ENCODE data around the gene TAOK2. TPM values are rescaled to one million over a fixed set of nuclear protein-coding genes. Genes with fewer than 3 reads are reported as not detected.
A peak's percentile ranks its signal among the peaks of the same experiment; 100 is the strongest.

The TAOK2 gene
- total and polyA plus RNA-seq, 5 donors from 2014 or later = 2.1 to 30.0 (median 3.0) TPM

DNA sequence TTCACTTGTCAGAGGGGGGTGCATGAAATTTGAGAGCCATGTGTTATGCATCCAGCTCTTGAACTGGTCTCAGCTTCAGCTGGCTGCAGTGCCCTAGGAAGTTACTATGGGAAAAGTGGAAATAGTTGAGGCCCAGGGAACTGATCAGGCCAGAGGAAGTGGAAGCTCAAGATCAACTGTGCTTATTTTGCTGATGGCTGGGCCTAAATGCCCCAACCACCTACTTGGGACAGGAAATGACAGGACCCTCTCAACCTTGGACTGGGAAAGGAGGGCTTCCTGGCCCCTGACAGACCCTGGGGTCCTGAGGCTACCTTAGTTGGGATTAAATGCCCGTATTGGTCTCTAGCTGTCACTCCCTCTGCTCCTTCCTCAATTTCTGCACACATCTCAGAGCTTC lies 1.2 kb upstream of the TAOK2 start:
- Histone ChIP-seq H3K9me3 (ENCODE audit: control insufficient read depth in 2 of 2, low read length in 2 of 2) (no peaks in the 10 kb centered on the region), H3K27ac (ENCODE audit: insufficient read depth, low read length, poor library complexity, severe bottlenecking) (peak overlapping the region; percentile 83), H3K36me3 (ENCODE audit: control insufficient read depth, insufficient read depth, low read length) (peaks cover 15% of the 10 kb centered on the region), H3K4me3 (ENCODE audit: low read depth, low read length) (no peak overlapping the region), H3K27me3 (ENCODE audit: control insufficient read depth, insufficient read depth, low read length) (no peaks in the 10 kb centered on the region), H3K4me1 (ENCODE audit: control insufficient read depth, insufficient read depth, low read length, poor library complexity, severe bottlenecking) (peaks cover 37% of the 10 kb centered on the region)
- Mint-ChIP-seq H3K9me3 (no peaks in the 10 kb centered on the region), H3K4me1 (peaks cover 20 to 42% (median 28%) of the 10 kb centered on the region in 4 donors), H3K27me3 (no peaks in the 10 kb centered on the region), H3K27ac (peak overlapping the region in 2 of 3 donors; percentile 36 to 87), H3K36me3 (peaks cover 10% of the 10 kb centered on the region), H3K4me3 (peak overlapping the region; percentile 84 to 100 (median 90))
- ATAC-seq (ENCODE audit: low read depth in 2 of 2) = no peak
- no peak for DNase-seq

DNA sequence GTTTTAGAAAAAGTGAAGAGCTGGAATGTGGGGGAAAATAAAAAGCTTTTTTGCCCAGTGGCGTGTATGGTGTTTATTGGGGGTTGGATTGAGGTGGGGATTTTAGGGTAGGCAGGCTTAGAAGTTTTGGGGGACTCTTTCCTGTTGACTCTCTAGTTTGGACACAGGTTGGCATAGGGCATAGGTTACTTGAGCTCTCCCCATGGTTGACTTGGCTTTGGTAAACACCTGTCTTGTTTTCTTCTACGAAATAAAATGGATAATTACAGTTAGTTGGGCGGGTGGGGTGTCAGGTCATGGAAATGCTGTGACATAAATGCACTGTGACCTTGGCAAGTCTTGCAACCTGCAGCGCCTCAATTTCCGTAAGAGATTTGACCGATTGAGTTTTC lies 680 bp upstream of the TAOK2 start:
- peak overlapping the region in 2 of 3 donors; percentile 87 to 88 for H3K27ac Mint-ChIP-seq
- H3K27me3 Mint-ChIP-seq = no peaks in the 10 kb centered on the region
- ATAC-seq (ENCODE audit: low read depth in 2 of 2) = no peak
- H3K4me3 Mint-ChIP-seq = peak overlapping the region; percentile 84 to 100 (median 90)
- H3K27ac ChIP-seq (ENCODE audit: insufficient read depth, low read length, poor library complexity, severe bottlenecking) = peak overlapping the region; percentile 83
- H3K9me3 Mint-ChIP-seq = no peaks in the 10 kb centered on the region
- H3K4me3 ChIP-seq (ENCODE audit: low read depth, low read length) = peak overlapping the region; percentile 57
- peaks cover 20 to 42% (median 28%) of the 10 kb centered on the region in 4 donors for H3K4me1 Mint-ChIP-seq
- H3K9me3 ChIP-seq (ENCODE audit: control insufficient read depth in 2 of 2, low read length in 2 of 2) = no peaks in the 10 kb centered on the region
- peaks cover 37% of the 10 kb centered on the region for H3K4me1 ChIP-seq (ENCODE audit: control insufficient read depth, insufficient read depth, low read length, poor library complexity, severe bottlenecking)
- DNase-seq = no peak
- peaks cover 16% of the 10 kb centered on the region for H3K36me3 ChIP-seq (ENCODE audit: control insufficient read depth, insufficient read depth, low read length)
- no peaks in the 10 kb centered on the region for H3K27me3 ChIP-seq (ENCODE audit: control insufficient read depth, insufficient read depth, low read length)
- H3K36me3 Mint-ChIP-seq = peaks cover 10% of the 10 kb centered on the region

DNA sequence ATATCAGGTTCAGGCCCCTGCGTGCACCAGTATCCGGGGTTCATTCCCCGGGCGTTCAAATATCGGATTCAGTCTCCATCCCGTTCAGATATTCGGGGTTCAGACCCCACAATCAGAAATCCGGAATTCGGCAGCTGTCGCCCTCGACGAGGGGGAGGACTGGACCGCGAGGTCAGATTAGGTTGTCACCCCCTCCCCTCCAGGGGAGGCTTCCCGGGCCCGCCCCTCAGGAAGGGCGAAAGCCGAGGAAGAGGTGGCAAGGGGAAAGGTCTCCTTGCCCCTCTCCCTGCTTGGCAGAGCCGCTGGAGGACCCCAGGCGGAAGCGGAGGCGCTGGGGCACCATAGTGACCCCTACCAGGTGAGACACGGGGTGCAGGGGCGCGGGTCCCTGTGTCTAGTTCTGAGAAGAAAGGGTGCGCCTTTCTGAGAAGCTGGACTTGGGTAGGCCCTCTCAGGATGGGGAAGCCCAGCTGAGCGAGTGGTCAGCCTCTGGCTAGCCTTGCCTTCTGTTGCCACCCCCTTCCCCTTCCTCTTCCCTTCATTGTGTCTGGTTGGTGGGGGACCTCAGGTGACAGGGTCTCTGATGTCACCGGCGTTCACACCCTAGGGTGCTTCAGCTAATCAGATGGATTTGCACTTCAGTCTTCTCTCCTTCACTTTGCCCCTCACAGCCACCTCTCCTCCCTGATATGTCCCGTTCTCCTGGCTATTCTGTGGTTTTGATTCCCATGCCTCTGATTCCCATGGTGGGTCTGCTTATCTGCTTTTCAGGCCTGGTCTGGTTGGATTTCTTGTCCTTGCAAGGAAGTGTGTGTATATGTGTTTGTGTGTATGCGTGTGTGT lies 844 bp downstream of the TAOK2 start:
- peaks cover 8% of the 10 kb centered on the region for H3K36me3 Mint-ChIP-seq
- Histone ChIP-seq H3K4me1 (ENCODE audit: control insufficient read depth, insufficient read depth, low read length, poor library complexity, severe bottlenecking) (peaks cover 37% of the 10 kb centered on the region), H3K4me3 (ENCODE audit: low read depth, low read length) (peak overlapping the region; percentile 87), H3K9me3 (ENCODE audit: control insufficient read depth in 2 of 2, low read length in 2 of 2) (no peaks in the 10 kb centered on the region), H3K36me3 (ENCODE audit: control insufficient read depth, insufficient read depth, low read length) (peaks cover 21% of the 10 kb centered on the region), H3K27me3 (ENCODE audit: control insufficient read depth, insufficient read depth, low read length) (no peaks in the 10 kb centered on the region), H3K27ac (ENCODE audit: insufficient read depth, low read length, poor library complexity, severe bottlenecking) (peak overlapping the region; percentile 83)
- H3K27me3 Mint-ChIP-seq = no peaks in the 10 kb centered on the region
- H3K27ac Mint-ChIP-seq = peak overlapping the region; percentile 87 to 93 (median 89)
- peaks cover 13 to 42% (median 28%) of the 10 kb centered on the region in 4 donors for H3K4me1 Mint-ChIP-seq
- no peaks in the 10 kb centered on the region for H3K9me3 Mint-ChIP-seq
- peak overlapping the region; percentile 84 to 100 (median 90) for H3K4me3 Mint-ChIP-seq
- DNase-seq (peak; percentile 6 to 46 (median 26)), ATAC-seq (ENCODE audit: low read depth in 2 of 2) (no peak)

DNA sequence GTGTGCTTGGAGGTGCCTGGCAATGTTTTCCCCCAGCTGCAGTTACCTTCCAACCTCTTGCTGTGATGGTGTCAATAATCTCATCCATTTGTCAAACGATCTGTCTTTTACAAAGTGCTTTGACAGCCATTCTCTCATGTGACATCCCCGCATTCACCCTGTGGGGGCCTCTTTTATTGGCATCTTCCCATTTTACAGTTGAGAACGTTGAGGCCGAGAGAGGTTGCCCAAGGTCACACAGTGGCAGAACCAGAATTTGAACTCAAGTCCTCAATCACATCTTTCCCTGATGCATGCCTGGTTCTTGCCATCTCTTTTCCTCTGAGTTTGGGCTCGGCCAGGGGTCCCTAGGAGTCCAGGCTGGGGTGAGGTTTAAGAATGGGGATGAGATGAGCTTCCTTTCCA lies 1.5 kb downstream of the TAOK2 start:
- Histone ChIP-seq H3K27ac (ENCODE audit: insufficient read depth, low read length, poor library complexity, severe bottlenecking) (peak overlapping the region; percentile 83), H3K36me3 (ENCODE audit: control insufficient read depth, insufficient read depth, low read length) (peaks cover 25% of the 10 kb centered on the region), H3K9me3 (ENCODE audit: control insufficient read depth in 2 of 2, low read length in 2 of 2) (no peaks in the 10 kb centered on the region), H3K27me3 (ENCODE audit: control insufficient read depth, insufficient read depth, low read length) (no peaks in the 10 kb centered on the region), H3K4me3 (ENCODE audit: low read depth, low read length) (peak overlapping the region; percentile 87), H3K4me1 (ENCODE audit: control insufficient read depth, insufficient read depth, low read length, poor library complexity, severe bottlenecking) (peaks cover 37% of the 10 kb centered on the region)
- no peaks in the 10 kb centered on the region for H3K27me3 Mint-ChIP-seq
- H3K4me3 Mint-ChIP-seq = peak overlapping the region; percentile 84 to 100 (median 90)
- H3K36me3 Mint-ChIP-seq = peaks cover 10% of the 10 kb centered on the region
- H3K9me3 Mint-ChIP-seq = no peaks in the 10 kb centered on the region
- H3K27ac Mint-ChIP-seq = peak overlapping the region; percentile 54 to 89 (median 87)
- no peak for DNase-seq
- peaks cover 13 to 42% (median 28%) of the 10 kb centered on the region in 4 donors for H3K4me1 Mint-ChIP-seq
- ATAC-seq (ENCODE audit: low read depth in 2 of 2) = no peak

DNA sequence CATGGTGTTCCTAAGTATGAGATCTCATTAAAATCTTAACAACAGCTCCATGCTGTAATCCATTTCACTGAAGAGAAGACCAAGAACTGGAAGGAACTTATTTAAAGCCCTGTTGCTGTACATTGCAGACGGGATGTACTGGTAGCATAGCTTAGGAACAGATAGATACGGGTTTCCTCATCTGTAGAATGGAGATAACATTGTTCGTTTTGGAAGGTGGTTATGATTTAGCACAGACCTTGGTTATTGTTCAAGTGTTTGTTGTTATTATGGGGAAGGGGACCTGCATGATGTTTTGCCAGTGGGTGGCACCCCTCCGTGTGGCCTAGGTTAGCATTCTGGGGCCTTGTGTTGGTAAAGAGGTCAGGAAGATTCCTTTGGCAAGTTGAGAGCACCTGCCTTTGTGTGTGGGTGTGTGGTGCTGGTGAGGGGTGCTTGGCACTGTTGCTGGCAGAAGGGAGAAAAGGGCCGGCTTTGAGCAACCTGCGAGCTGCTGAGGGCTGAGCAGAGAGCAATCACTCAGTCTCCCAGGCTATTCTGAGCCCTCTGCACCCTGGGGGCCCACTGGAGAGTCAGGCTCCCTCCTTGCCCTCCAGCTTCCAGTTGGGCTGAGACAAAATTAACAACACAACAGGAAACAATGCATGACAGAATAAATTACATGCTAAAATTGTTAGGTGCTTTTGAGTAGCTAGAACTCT lies 2.3 kb downstream of the TAOK2 start:
- H3K27ac ChIP-seq (ENCODE audit: insufficient read depth, low read length, poor library complexity, severe bottlenecking) = peak overlapping the region; percentile 83
- peak overlapping the region; percentile 87 for H3K4me3 ChIP-seq (ENCODE audit: low read depth, low read length)

DNA sequence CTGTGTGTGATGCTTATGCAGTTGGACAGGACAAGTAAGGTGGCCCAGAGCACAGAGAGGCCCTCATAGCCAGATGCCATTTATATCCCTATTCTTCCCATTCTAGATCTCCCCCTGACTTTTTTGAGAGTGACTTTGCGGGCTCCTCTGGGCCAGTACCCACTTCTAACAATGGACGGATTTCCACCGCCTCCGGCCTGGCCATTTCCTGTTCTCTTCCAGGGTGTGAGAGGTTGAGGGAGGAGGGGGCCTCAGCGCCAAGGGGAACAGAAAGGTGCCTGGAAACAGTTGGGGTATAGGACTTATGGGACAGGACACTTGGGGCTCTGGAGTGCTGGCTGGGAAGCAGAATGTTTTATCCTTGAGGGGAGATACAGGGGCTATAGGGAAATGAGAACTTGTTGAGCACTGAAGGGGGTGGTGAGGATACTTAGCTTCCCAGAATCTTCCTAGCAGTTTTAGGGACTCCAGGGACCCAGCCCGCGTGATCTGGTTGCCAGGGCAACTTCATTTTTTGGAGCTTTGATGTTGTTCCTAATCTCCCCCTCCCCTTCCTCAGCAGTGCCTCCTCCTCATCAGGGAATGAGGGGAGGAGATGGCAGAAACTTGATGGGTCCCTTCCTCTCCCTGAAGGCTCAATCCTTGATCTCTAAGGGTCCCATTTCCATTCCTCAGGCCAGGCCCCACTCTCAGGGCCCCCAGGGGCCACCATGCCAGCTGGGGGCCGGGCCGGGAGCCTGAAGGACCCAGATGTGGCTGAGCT lies 3.6 kb downstream of the TAOK2 start:
- peaks cover 17% of the 10 kb centered on the region for H3K36me3 Mint-ChIP-seq
- no peaks in the 10 kb centered on the region for H3K27me3 ChIP-seq (ENCODE audit: control insufficient read depth, insufficient read depth, low read length)
- H3K9me3 Mint-ChIP-seq = no peaks in the 10 kb centered on the region
- H3K4me3 ChIP-seq (ENCODE audit: low read depth, low read length) = no peak overlapping the region
- DNase-seq (no peak), ATAC-seq (ENCODE audit: low read depth in 2 of 2) (no peak)
- H3K9me3 ChIP-seq (ENCODE audit: control insufficient read depth in 2 of 2, low read length in 2 of 2) = no peaks in the 10 kb centered on the region
- no peak overlapping the region for H3K27ac ChIP-seq (ENCODE audit: insufficient read depth, low read length, poor library complexity, severe bottlenecking)
- H3K4me3 Mint-ChIP-seq = peak overlapping the region in 2 of 4 donors; percentile 48 to 100
- no peaks in the 10 kb centered on the region for H3K27me3 Mint-ChIP-seq
- H3K4me1 ChIP-seq (ENCODE audit: control insufficient read depth, insufficient read depth, low read length, poor library complexity, severe bottlenecking) = peaks cover 37% of the 10 kb centered on the region
- peak overlapping the region in 2 of 3 donors; percentile 52 to 87 for H3K27ac Mint-ChIP-seq
- H3K4me1 Mint-ChIP-seq = peaks cover 13 to 42% (median 28%) of the 10 kb centered on the region in 4 donors
- peaks cover 41% of the 10 kb centered on the region for H3K36me3 ChIP-seq (ENCODE audit: control insufficient read depth, insufficient read depth, low read length)

More for the DNA sequence above, 2.3 kb downstream of the TAOK2 start:
- Mint-ChIP-seq H3K27me3 (no peaks in the 10 kb centered on the region), H3K36me3 (peaks cover 15% of the 10 kb centered on the region), H3K27ac (peak overlapping the region; percentile 39 to 89 (median 87)), H3K4me3 (peak overlapping the region; percentile 84 to 100 (median 90)), H3K4me1 (peaks cover 13 to 42% (median 28%) of the 10 kb centered on the region in 4 donors), H3K9me3 (no peaks in the 10 kb centered on the region)
- Histone ChIP-seq H3K27me3 (ENCODE audit: control insufficient read depth, insufficient read depth, low read length) (no peaks in the 10 kb centered on the region), H3K4me1 (ENCODE audit: control insufficient read depth, insufficient read depth, low read length, poor library complexity, severe bottlenecking) (peaks cover 37% of the 10 kb centered on the region), H3K9me3 (ENCODE audit: control insufficient read depth in 2 of 2, low read length in 2 of 2) (no peaks in the 10 kb centered on the region), H3K36me3 (ENCODE audit: control insufficient read depth, insufficient read depth, low read length) (peaks cover 30% of the 10 kb centered on the region)
- no peak for ATAC-seq (ENCODE audit: low read depth in 2 of 2)
- DNase-seq = peak in 1 of 3 donors; percentile 14

DNA sequence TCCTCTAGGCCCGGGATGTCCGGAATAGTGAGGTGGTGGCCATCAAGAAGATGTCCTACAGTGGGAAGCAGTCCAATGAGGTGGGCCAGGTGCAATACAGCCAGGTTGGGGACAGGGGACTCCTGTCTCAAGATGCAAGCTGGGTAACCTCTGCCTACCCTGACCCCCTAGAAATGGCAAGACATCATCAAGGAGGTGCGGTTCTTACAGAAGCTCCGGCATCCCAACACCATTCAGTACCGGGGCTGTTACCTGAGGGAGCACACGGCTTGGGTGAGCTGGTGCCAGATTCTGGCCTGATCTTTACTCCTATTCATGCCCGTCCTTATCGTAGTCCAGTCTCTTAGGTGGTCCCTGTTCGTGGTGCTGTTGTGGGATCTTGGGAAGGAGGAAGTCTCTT lies 4.4 kb downstream of the TAOK2 start:
- H3K27me3 ChIP-seq (ENCODE audit: control insufficient read depth, insufficient read depth, low read length) = no peaks in the 10 kb centered on the region
- no peak overlapping the region for H3K27ac ChIP-seq (ENCODE audit: insufficient read depth, low read length, poor library complexity, severe bottlenecking)
- H3K36me3 ChIP-seq (ENCODE audit: control insufficient read depth, insufficient read depth, low read length) = peaks cover 49% of the 10 kb centered on the region
- peaks cover 13 to 38% (median 25%) of the 10 kb centered on the region in 4 donors for H3K4me1 Mint-ChIP-seq
- H3K9me3 ChIP-seq (ENCODE audit: control insufficient read depth in 2 of 2, low read length in 2 of 2) = no peaks in the 10 kb centered on the region
- H3K4me3 ChIP-seq (ENCODE audit: low read depth, low read length) = no peak overlapping the region
- H3K27me3 Mint-ChIP-seq = no peaks in the 10 kb centered on the region
- ATAC-seq (ENCODE audit: low read depth in 2 of 2) (no peak), DNase-seq (no peak)
- no peaks in the 10 kb centered on the region for H3K9me3 Mint-ChIP-seq
- H3K27ac Mint-ChIP-seq = peak overlapping the region in 1 of 3 donors; percentile 52
- peaks cover 36% of the 10 kb centered on the region for H3K4me1 ChIP-seq (ENCODE audit: control insufficient read depth, insufficient read depth, low read length, poor library complexity, severe bottlenecking)
- H3K4me3 Mint-ChIP-seq = peak overlapping the region in 1 of 4 donors; percentile 37
- peaks cover 21% of the 10 kb centered on the region for H3K36me3 Mint-ChIP-seq
